C4-2B (cell line): ENCODE results near the gene LRSAM1.

ENCODE experiments used
- CTCF ChIP-seq: fragments of 450-650 bp; conservative IDR thresholded peaks from 2 replicates; pipeline ENCODE4 v1.5.1; 2017; ENCODE audit warnings: mild to moderate bottlenecking
- ZFX ChIP-seq: fragments of 450-650 bp; IDR thresholded peaks from 2 replicates; pipeline ENCODE4 v1.6.1; 2017

GRCh38 chr9:127449332-127449966, 1.9 kb upstream of the LRSAM1 start:
- no peak for TF ChIP-seq CTCF
- TF ChIP-seq ZFX = no peak
